Subcutaneous abdominal adipose tissue (tissue), 5 donors: ENCODE measurements around the gene DNPEP.
A peak's percentile ranks its signal among the peaks of the same experiment; 100 is the strongest.

Experiments used
- H3K27ac ChIP-seq: one replicate; pipeline ENCODE4 v1.7.0; 2013; ENCODE audit warnings: low read depth, mild to moderate bottlenecking, inconsistent platforms, low read length, moderate library complexity
- H3K27me3 ChIP-seq, 5 donors: one replicate each; pipeline ENCODE4 v1.7.0; 2013; ENCODE audit warnings: low read length in 5 of 5, inconsistent platforms in 1 of 5; ENCODE audit not compliant: control insufficient read depth in 5 of 5, insufficient read depth in 4 of 5
- H3K36me3 ChIP-seq, 5 donors: one replicate each; pipeline ENCODE4 v1.7.0; 2013; ENCODE audit warnings: low read length in 5 of 5; ENCODE audit not compliant: control insufficient read depth in 5 of 5, insufficient read depth in 5 of 5
- H3K4me1 ChIP-seq, 5 donors: one replicate each; pipeline ENCODE4 v1.7.0; 2013; ENCODE audit warnings: low read length in 5 of 5, mild to moderate bottlenecking in 3 of 5, moderate library complexity in 1 of 5; ENCODE audit not compliant: control insufficient read depth in 5 of 5, insufficient read depth in 5 of 5
- H3K4me3 ChIP-seq, 5 donors: one replicate each; pipeline ENCODE4 v1.7.0; 2013; ENCODE audit warnings: low read length in 5 of 5, low read depth in 1 of 5
- H3K9ac ChIP-seq, 5 donors: one replicate each; pipeline ENCODE4 v1.7.0; 2013; ENCODE audit warnings: low read length in 5 of 5, mild to moderate bottlenecking in 4 of 5, moderate library complexity in 3 of 5
- H3K9me3 ChIP-seq, 5 donors: one replicate each; pipeline ENCODE4 v1.7.0; 2013; ENCODE audit warnings: low read length in 5 of 5; ENCODE audit not compliant: control insufficient read depth in 5 of 5
- donor health status: healthy.
- donor health status: healthy.
- donor health status: healthy.
- donor health status: healthy.
- donor health status: healthy.

DNPEP gene

GRCh38 chr2:219387306-219388120, at the start of gene DNPEP:
Gene DNPEP (minus strand): TSS chr2:219387912. CDS start chr2:219387794, 118 bp downstream.
- Histone ChIP-seq H3K36me3 (peaks cover 0 to 41% (median 37%) of the 10 kb centered on the region in 5 donors), H3K27ac (peak within 1 kb of the TSS; percentile 88), H3K4me3 (peak within 1 kb of the TSS; percentile 84 to 95 (median 87))

GRCh38 chr2:219437141-219437540, 49.4 kb upstream of the DNPEP start:
- Histone ChIP-seq H3K27ac (no peak overlapping the region), H3K27me3 (peaks cover 16 to 52% (median 41%) of the 10 kb centered on the region in 5 donors), H3K36me3 (no peaks in the 10 kb centered on the region), H3K4me1 (peaks cover 0 to 15% (median 11%) of the 10 kb centered on the region in 5 donors), H3K9ac (no peak overlapping the region), H3K9me3 (no peaks in the 10 kb centered on the region), H3K4me3 (no peak overlapping the region)

More at GRCh38 chr2:219387306-219388120, at the start of gene DNPEP:
- H3K4me1 ChIP-seq, result peaks cover 3 to 31% (median 18%) of the 10 kb centered on the region in 5 donors
- no peaks in the 10 kb centered on the region for H3K9me3 ChIP-seq
- H3K9ac ChIP-seq, result peak within 1 kb of the TSS; percentile 48 to 91 (median 86)
- H3K27me3 ChIP-seq, result no peaks in the 10 kb centered on the region

GRCh38 chr2:219436491-219436890, 48.8 kb upstream of the DNPEP start:
- H3K4me3 ChIP-seq, result no peak overlapping the region
- no peaks in the 10 kb centered on the region for H3K36me3 ChIP-seq
- peaks cover 0 to 13% (median 9%) of the 10 kb centered on the region in 5 donors for H3K4me1 ChIP-seq
- no peak overlapping the region for H3K27ac ChIP-seq
- no peak overlapping the region for H3K9ac ChIP-seq
- H3K27me3 ChIP-seq, result peaks cover 14 to 50% (median 40%) of the 10 kb centered on the region in 5 donors
- no peaks in the 10 kb centered on the region for H3K9me3 ChIP-seq

GRCh38 chr2:219435701-219436100, 48.0 kb upstream of the DNPEP start:
- Histone ChIP-seq H3K27me3 (peaks cover 11 to 42% (median 33%) of the 10 kb centered on the region in 5 donors), H3K4me1 (peaks cover 0 to 8% (median 6%) of the 10 kb centered on the region in 5 donors), H3K27ac (no peak overlapping the region), H3K9ac (no peak overlapping the region), H3K36me3 (no peaks in the 10 kb centered on the region), H3K4me3 (no peak overlapping the region), H3K9me3 (no peaks in the 10 kb centered on the region)

DNA sequence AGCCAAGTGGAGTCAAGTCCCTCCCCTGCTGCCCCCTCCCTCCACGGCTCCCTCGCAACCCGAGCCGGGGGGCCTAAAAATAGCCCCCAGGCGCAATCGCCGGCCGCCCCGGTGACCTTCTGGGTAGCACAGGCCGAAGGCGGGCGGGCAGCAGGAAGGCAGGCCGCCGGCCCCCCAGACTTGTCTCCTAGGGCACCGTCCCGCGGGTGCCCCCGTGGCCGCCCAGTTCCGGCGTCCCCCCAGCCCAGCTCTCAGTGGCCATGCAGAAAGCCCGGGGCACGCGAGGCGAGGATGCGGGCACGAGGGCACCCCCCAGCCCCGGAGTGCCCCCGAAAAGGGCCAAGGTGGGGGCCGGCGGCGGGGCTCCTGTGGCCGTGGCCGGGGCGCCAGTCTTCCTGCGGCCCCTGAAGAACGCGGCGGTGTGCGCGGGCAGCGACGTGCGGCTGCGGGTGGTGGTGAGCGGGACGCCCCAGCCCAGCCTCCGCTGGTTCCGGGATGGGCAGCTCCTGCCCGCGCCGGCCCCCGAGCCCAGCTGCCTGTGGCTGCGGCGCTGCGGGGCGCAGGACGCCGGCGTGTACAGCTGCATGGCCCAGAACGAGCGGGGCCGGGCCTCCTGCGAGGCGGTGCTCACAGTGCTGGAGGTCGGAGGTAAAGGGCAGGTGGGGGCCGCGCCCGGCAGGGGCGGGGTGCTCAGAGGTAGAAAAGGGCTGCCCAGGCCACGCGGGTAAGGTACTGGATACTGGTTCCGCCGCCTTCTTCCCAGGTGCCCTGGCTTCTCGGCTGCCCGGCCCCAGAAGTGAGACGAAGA, 47.2 kb upstream of the DNPEP start, which contains the start of gene SPEG:
SPEG (plus strand) TSS at position 126 of the 808 bp plus-strand sequence; CDS start at position 261, 135 bp downstream.
- Histone ChIP-seq H3K4me1 (peaks cover 0 to 8% (median 6%) of the 10 kb centered on the region in 5 donors), H3K27ac (no peak within 1 kb of the TSS), H3K4me3 (no peak within 1 kb of the TSS), H3K27me3 (peaks cover 11 to 39% (median 33%) of the 10 kb centered on the region in 5 donors), H3K9me3 (no peaks in the 10 kb centered on the region), H3K9ac (no peak within 1 kb of the TSS), H3K36me3 (no peaks in the 10 kb centered on the region)

- Histone ChIP-seq H3K36me3 (no peaks in the 10 kb centered on the region), H3K27me3 (peaks cover 11 to 34% (median 32%) of the 10 kb centered on the region in 5 donors), H3K4me1 (peaks cover 0 to 8% (median 6%) of the 10 kb centered on the region in 5 donors), H3K9ac (no peak overlapping the region), H3K27ac (no peak overlapping the region), H3K4me3 (no peak overlapping the region), H3K9me3 (no peaks in the 10 kb centered on the region)
Measured at GRCh38 chr2:219434468-219434717, 46.7 kb upstream of the DNPEP start.

DNA sequence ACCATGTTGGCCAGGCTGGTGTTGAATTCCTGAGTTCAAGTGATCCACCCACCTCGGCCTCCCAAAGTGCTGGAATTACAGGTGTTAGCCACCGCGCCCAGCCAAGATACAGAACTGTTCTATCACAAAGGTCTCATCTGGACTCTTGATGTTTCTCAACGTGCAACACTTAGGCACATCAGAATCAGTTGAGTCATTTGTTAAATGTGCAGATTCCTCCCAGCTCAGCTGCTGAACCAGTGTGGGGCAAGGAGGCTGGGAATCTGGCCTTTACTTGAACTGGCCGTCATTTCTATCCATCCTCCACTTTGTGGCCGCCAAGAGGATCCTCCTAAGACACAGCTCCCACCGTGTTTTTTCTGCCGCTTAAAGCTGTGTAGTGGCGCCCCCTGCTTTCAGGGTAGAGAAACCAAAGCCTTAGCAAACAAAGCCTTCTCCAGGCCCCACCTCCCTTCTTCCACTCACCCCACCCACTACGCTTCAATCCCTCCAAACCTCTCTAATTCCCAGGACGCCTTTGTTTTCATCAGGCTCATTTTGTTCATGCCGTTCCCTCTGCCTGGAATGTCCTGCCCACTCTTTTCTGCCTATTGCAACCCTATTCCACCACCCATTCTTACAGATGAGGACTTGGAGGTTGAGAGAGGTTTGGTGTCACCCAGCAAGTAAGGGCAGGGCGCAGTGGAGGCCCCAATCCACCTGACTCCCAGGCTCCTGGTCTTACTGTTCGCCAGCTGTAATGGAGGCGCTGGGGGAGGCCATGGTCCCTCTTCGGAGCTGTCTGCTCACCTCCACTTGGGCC, 46.2 kb upstream of the DNPEP start:
- peaks cover 0 to 8% (median 6%) of the 10 kb centered on the region in 5 donors for H3K4me1 ChIP-seq
- no peak overlapping the region for H3K4me3 ChIP-seq
- H3K36me3 ChIP-seq, result no peaks in the 10 kb centered on the region
- no peaks in the 10 kb centered on the region for H3K9me3 ChIP-seq
- H3K27me3 ChIP-seq, result peaks cover 11 to 33% (median 29%) of the 10 kb centered on the region in 5 donors
- no peak overlapping the region for H3K27ac ChIP-seq
- no peak overlapping the region for H3K9ac ChIP-seq

DNA sequence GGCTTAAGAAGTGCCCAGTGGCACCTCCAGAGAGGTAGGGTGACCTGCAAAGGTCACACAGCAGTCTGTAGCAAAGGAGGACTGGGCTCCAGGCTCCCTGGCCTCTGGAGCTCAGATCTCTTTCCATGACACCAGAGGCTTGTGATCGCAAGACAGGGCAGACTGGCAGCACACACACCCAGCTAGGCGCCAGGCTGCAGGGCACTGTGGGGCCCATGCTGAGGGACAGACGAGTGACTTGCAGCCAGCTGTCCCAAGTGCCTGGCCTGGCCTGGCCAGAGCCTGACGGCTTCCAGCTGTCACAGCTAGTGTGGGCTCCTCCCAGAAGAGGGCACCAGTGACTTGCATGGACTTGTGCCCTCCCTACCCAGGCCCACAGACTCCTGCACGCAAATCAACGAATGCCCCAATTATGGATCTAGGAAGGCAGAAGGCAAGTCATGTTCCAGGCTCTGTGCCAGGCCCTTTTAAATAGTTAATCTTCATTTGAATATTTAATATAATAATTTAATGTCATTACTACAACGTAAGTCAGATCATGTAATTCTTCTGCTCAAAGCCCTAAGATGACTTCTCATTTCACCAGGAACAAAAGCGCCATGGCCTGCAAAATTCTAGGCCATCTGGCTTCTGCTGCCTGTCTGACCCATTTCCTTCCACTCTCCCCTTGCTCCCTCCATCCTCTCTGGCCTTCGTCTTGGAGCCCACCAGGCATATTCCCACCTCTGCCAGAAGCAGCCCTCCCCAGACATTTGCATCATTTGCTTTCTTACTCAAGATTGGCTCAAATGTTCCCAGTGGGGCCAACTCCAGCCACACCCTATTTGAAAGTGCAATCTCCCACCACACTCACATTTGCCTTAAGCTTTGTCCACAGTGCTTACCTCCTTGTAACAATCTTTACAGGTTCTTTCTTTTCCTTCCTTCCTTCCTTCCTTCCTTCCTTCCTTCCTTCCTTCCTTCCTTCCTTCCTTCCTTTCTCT, 43.2 kb upstream of the DNPEP start:
- Histone ChIP-seq H3K4me1 (peaks cover 0 to 8% (median 6%) of the 10 kb centered on the region in 5 donors), H3K27me3 (peaks cover 12 to 27% (median 25%) of the 10 kb centered on the region in 5 donors), H3K9me3 (no peaks in the 10 kb centered on the region), H3K27ac (no peak overlapping the region), H3K36me3 (no peaks in the 10 kb centered on the region), H3K4me3 (no peak overlapping the region), H3K9ac (no peak overlapping the region)
